ENCODE measurements around the gene PLAC8. TPM values are rescaled to one million over a fixed set of nuclear protein-coding genes. Genes with fewer than 3 reads are reported as not detected.
"Not testable (repeated sequence)": the region's sequence is repeated elsewhere in the genome, so short reads cannot be mapped to it uniquely, and the experiment has no call there.

The PLAC8 gene
- total and polyA plus RNA-seq, 8 donors = 4.2 to 48.7 (median 7.6) TPM

GRCh38 chr4:83054928-83055327, 59.6 kb downstream of the PLAC8 start:
- H3K9me3 ChIP-seq = no peaks in the 10 kb centered on the region
- H3K4me1 ChIP-seq = no peaks in the 10 kb centered on the region
- TF ChIP-seq CTCF (IDR thresholded peaks at IDR 0.05) = no peak
- no peak for ATAC-seq
- H3K27me3 ChIP-seq = no peaks in the 10 kb centered on the region
- H3K36me3 ChIP-seq = peaks cover 0 to 78% of the 10 kb centered on the region in 2 donors
- intact Hi-C loops (cut with DNase I) = no loop called here
- no peak overlapping the region for H3K4me3 ChIP-seq
- no peak overlapping the region for H3K27ac ChIP-seq
- peak in 1 of 4 donors; percentile 7 for DNase-seq

GRCh38 chr4:83048781-83049180, 65.7 kb downstream of the PLAC8 start:
- ATAC-seq = not testable (repeated sequence)

GRCh38 chr4:83046693-83047473, 67.6 kb downstream of the PLAC8 start:
- no peak for TF ChIP-seq CTCF (IDR thresholded peaks at IDR 0.05)
- Histone ChIP-seq H3K27me3 (no peaks in the 10 kb centered on the region), H3K27ac (no peak overlapping the region), H3K4me1 (peaks cover 0 to 7% of the 10 kb centered on the region in 2 donors), H3K36me3 (peaks cover 0 to 19% of the 10 kb centered on the region in 2 donors), H3K9me3 (no peaks in the 10 kb centered on the region), H3K4me3 (no peak overlapping the region)
- DNase-seq (no peak), ATAC-seq (peak; percentile 23)
- intact Hi-C loops (cut with DNase I) = no loop called here

More at GRCh38 chr4:83048781-83049180, 65.7 kb downstream of the PLAC8 start:
- H3K4me3 ChIP-seq; H3K27me3 ChIP-seq; H3K4me1 ChIP-seq; H3K9me3 ChIP-seq; intact Hi-C loops (cut with DNase I); H3K27ac ChIP-seq; DNase-seq: not testable (repeated sequence)
- H3K36me3 ChIP-seq = peaks cover 0 to 37% of the 10 kb centered on the region in 2 donors

- no peak overlapping the region for H3K4me3 ChIP-seq
- no peaks in the 10 kb centered on the region for H3K27me3 ChIP-seq
- H3K9me3 ChIP-seq = no peaks in the 10 kb centered on the region
- intact Hi-C loops (cut with DNase I) = no loop called here
- no peak for TF ChIP-seq CTCF (IDR thresholded peaks at IDR 0.05)
- DNase-seq (no peak), ATAC-seq (peak; percentile 35)
- H3K27ac ChIP-seq = no peak overlapping the region
- H3K4me1 ChIP-seq = peaks cover 0 to 7% of the 10 kb centered on the region in 2 donors
- no peaks in the 10 kb centered on the region for H3K36me3 ChIP-seq
These were observed 70.6 kb downstream of the PLAC8 start for GRCh38 chr4:83043801-83044407.

GRCh38 chr4:83043157-83043556, 71.4 kb downstream of the PLAC8 start:
- H3K4me3 ChIP-seq; intact Hi-C loops (cut with DNase I); H3K4me1 ChIP-seq; H3K27me3 ChIP-seq; H3K9me3 ChIP-seq; H3K27ac ChIP-seq; ATAC-seq; H3K36me3 ChIP-seq; DNase-seq: not testable (repeated sequence)

GRCh38 chr4:83040269-83040668, 74.3 kb downstream of the PLAC8 start:
- DNase-seq (no peak), ATAC-seq (no peak)
- Histone ChIP-seq H3K27me3 (no peaks in the 10 kb centered on the region), H3K9me3 (no peaks in the 10 kb centered on the region), H3K36me3 (no peaks in the 10 kb centered on the region), H3K4me3 (no peak overlapping the region), H3K4me1 (peaks cover 16 to 20% of the 10 kb centered on the region in 2 donors), H3K27ac (no peak overlapping the region)
- no peak for TF ChIP-seq CTCF (IDR thresholded peaks at IDR 0.05)
- intact Hi-C loops (cut with DNase I) = no loop called here
